GM23338 (cell line): ENCODE measurements around the gene TTLL3. TPM values are rescaled to one million over a fixed set of nuclear protein-coding genes. Genes with fewer than 3 reads are reported as not detected.
A peak's percentile ranks its signal among the peaks of the same experiment; 100 is the strongest.

ENCODE experiments used
- ATAC-seq: fragments of 200-7000 bp; cut with Tn5 transposase; 3 replicates; pipeline ENCODE4 v1.9.1; 2020
- DNase-seq: peaks from one replicate; pipeline ENCODE4 v3.0.0-alpha.2; 2015; ENCODE audit warnings: low spot score
- H2AFZ ChIP-seq: fragments of 200-600 bp; sonication (generic); 2 replicates; pipeline ENCODE4 v1.8.0; 2016; ENCODE audit warnings: antibody characterized with exemption, mild to moderate bottlenecking, moderate library complexity
- H3F3A ChIP-seq: fragments of 200-600 bp; sonication (generic); replicated peaks from 2 replicates; pipeline ENCODE4 v1.8.0; 2017; ENCODE audit warnings: antibody characterized with exemption, mixed run types, low read depth
- H3K27ac ChIP-seq: fragments of 200-600 bp; sonication (generic); 2 replicates; pipeline ENCODE4 v1.6.1; 2016; ENCODE audit warnings: low read depth
- H3K27me3 ChIP-seq: fragments of 200-600 bp; sonication (generic); 2 replicates; pipeline ENCODE4 v1.8.0; 2016; ENCODE audit warnings: mild to moderate bottlenecking, mixed run types, moderate library complexity; ENCODE audit not compliant: insufficient read depth
- H3K36me3 ChIP-seq: fragments of 200-600 bp; sonication (generic); 2 replicates; pipeline ENCODE4 v1.8.0; 2016; ENCODE audit warnings: mild to moderate bottlenecking; ENCODE audit not compliant: insufficient read depth
- H3K4me1 ChIP-seq: fragments of 200-600 bp; sonication (generic); 2 replicates; pipeline ENCODE4 v1.8.0; 2016; ENCODE audit warnings: mild to moderate bottlenecking, moderate library complexity; ENCODE audit not compliant: insufficient read depth
- H3K4me2 ChIP-seq: fragments of 200-600 bp; sonication (generic); 2 replicates; pipeline ENCODE4 v1.7.1; 2017; ENCODE audit warnings: mixed run types
- H3K4me3 ChIP-seq: fragments of 200-600 bp; sonication (generic); 2 replicates; pipeline ENCODE4 v1.6.1; 2016; ENCODE audit warnings: mixed run types
- H3K79me2 ChIP-seq: fragments of 200-600 bp; sonication (generic); replicated peaks from 2 replicates; pipeline ENCODE4 v1.8.0; 2017; ENCODE audit warnings: mild to moderate bottlenecking; ENCODE audit not compliant: insufficient read depth
- H3K9me2 ChIP-seq: fragments of 200-600 bp; sonication (generic); 2 replicates; pipeline ENCODE4 v1.8.0; 2017; ENCODE audit not compliant: insufficient read depth
- H4K20me1 ChIP-seq: fragments of 200-600 bp; sonication (generic); replicated peaks from 2 replicates; pipeline ENCODE4 v1.8.0; 2017; ENCODE audit warnings: mild to moderate bottlenecking; ENCODE audit not compliant: insufficient read depth
- H3K27ac Mint-ChIP-seq: 2 replicates; pipeline ENCODE4 v1.8.0; 2020; ENCODE audit warnings: inconsistent platforms, mild to moderate bottlenecking, moderate library complexity, mixed read lengths
- H3K27me3 Mint-ChIP-seq: 3 replicates; pipeline ENCODE4 v1.8.0; 2022; ENCODE audit warnings: low read depth, mild to moderate bottlenecking, moderate library complexity, mixed read lengths, inconsistent platforms; ENCODE audit not compliant: insufficient read depth, poor library complexity
- H3K36me3 Mint-ChIP-seq: 3 replicates; pipeline ENCODE4 v1.8.0; 2021; ENCODE audit warnings: low read depth, mild to moderate bottlenecking, inconsistent platforms, moderate library complexity, mixed read lengths
- H3K4me1 Mint-ChIP-seq: 3 replicates; pipeline ENCODE4 v1.8.0; 2020; ENCODE audit warnings: mild to moderate bottlenecking, inconsistent platforms, mixed read lengths
- H3K4me3 Mint-ChIP-seq: 3 replicates; pipeline ENCODE4 v1.8.0; 2021; ENCODE audit warnings: moderate library complexity, mild to moderate bottlenecking, inconsistent platforms, mixed read lengths
- H3K9me3 Mint-ChIP-seq: 3 replicates; pipeline ENCODE4 v1.8.0; 2020; ENCODE audit warnings: moderate library complexity, mild to moderate bottlenecking, inconsistent platforms, mixed read lengths
- CREB1 ChIP-seq: fragments of 250-450 bp; sonication (Bioruptor Pico); IDR thresholded peaks from 2 replicates; pipeline ENCODE4 v1.5.0; 2020; ENCODE audit warnings: low read depth, mild to moderate bottlenecking, moderate library complexity
- CTCF ChIP-seq, 2 experiments: fragments of 200-600 bp in 1 of 2; sonication (generic) in 1 of 2; conservative IDR thresholded peaks; 2 replicates each; pipeline versions ENCODE4 v1.5.1 to v1.6.1; 2016 to 2017; ENCODE audit warnings: antibody characterized with exemption in 2 of 2, low read depth in 2 of 2, mild to moderate bottlenecking in 2 of 2, moderate library complexity in 1 of 2
- EZH2 ChIP-seq: fragments of 200-600 bp; sonication (generic); IDR thresholded peaks from one replicate; pipeline ENCODE4 v1.8.0; 2017; ENCODE audit warnings: antibody characterized with exemption, mild to moderate bottlenecking, low read depth; ENCODE audit not compliant: unreplicated experiment
- EZH2phosphoT487 ChIP-seq: fragments of 200-600 bp; sonication (generic); IDR thresholded peaks from one replicate; pipeline ENCODE4 v1.8.1; 2018; ENCODE audit warnings: antibody characterized with exemption; ENCODE audit not compliant: unreplicated experiment
- JUNB ChIP-seq: IDR thresholded peaks from one replicate; pipeline ENCODE4 v1.6.1; 2016; ENCODE audit warnings: antibody characterized with exemption; ENCODE audit not compliant: unreplicated experiment
- NANOG ChIP-seq: IDR thresholded peaks from 2 replicates; pipeline ENCODE4 v1.6.1; 2016; ENCODE audit warnings: antibody characterized with exemption, borderline replicate concordance
- POLR2AphosphoS5 ChIP-seq: IDR thresholded peaks from 2 replicates; pipeline ENCODE4 v1.6.1; 2016; ENCODE audit warnings: antibody characterized with exemption, low read depth
- REST ChIP-seq: IDR thresholded peaks from one replicate; pipeline ENCODE4 v1.6.1; 2018; ENCODE audit warnings: antibody characterized with exemption; ENCODE audit not compliant: unreplicated experiment
- STAT1 ChIP-seq: IDR thresholded peaks from one replicate; pipeline ENCODE4 v1.6.1; 2016; ENCODE audit warnings: antibody characterized with exemption; ENCODE audit not compliant: unreplicated experiment
- ZNF114 ChIP-seq: fragments of 250-450 bp; sonication (Bioruptor Pico); IDR thresholded peaks from 2 replicates; pipeline ENCODE4 v1.5.0; 2020; ENCODE audit warnings: mild to moderate bottlenecking, moderate library complexity
- ZNF331 ChIP-seq: fragments of 250-450 bp; sonication (Bioruptor Pico); IDR thresholded peaks from 2 replicates; pipeline ENCODE4 v1.5.0; 2020; ENCODE audit warnings: low read depth, mild to moderate bottlenecking, moderate library complexity
- polyA plus RNA-seq: library from polyadenylated mRNA; unstranded; fragments of >200 nt; fragmentation: Nextera tagmentation; extraction: Ambion mirVana; gene quantifications from 2 replicates; pipeline ENCODE4 v1.2.1, GENCODE V29; 2016
- total RNA-seq: library from RNA; depleted of rRNA; stranded (reverse); fragments of >200 nt; shearing (Covaris generic); gene quantifications from 2 replicates; pipeline ENCODE4 v1.2.3, GENCODE V29; 2014
- TF ChIP-seq, protein P1 (sequence below): fragments of 250-450 bp; sonication (Bioruptor Pico); IDR thresholded peaks from 2 replicates; pipeline ENCODE4 v1.5.0; 2020; ENCODE audit warnings: mild to moderate bottlenecking, moderate library complexity
- TF ChIP-seq, protein P2 (sequence below): IDR thresholded peaks from 2 replicates; pipeline ENCODE4 v1.6.1; 2016; ENCODE audit warnings: antibody characterized with exemption

Gene TTLL3
- total and polyA plus RNA-seq, 2 experiments from 2014 or later = 3.7 to 5.3 TPM

- peak within 1 kb of the TSS; percentile 69 for H3K4me3 Mint-ChIP-seq
- H3K27ac ChIP-seq = no peak within 1 kb of the TSS
- TF ChIP-seq, protein P1, sequence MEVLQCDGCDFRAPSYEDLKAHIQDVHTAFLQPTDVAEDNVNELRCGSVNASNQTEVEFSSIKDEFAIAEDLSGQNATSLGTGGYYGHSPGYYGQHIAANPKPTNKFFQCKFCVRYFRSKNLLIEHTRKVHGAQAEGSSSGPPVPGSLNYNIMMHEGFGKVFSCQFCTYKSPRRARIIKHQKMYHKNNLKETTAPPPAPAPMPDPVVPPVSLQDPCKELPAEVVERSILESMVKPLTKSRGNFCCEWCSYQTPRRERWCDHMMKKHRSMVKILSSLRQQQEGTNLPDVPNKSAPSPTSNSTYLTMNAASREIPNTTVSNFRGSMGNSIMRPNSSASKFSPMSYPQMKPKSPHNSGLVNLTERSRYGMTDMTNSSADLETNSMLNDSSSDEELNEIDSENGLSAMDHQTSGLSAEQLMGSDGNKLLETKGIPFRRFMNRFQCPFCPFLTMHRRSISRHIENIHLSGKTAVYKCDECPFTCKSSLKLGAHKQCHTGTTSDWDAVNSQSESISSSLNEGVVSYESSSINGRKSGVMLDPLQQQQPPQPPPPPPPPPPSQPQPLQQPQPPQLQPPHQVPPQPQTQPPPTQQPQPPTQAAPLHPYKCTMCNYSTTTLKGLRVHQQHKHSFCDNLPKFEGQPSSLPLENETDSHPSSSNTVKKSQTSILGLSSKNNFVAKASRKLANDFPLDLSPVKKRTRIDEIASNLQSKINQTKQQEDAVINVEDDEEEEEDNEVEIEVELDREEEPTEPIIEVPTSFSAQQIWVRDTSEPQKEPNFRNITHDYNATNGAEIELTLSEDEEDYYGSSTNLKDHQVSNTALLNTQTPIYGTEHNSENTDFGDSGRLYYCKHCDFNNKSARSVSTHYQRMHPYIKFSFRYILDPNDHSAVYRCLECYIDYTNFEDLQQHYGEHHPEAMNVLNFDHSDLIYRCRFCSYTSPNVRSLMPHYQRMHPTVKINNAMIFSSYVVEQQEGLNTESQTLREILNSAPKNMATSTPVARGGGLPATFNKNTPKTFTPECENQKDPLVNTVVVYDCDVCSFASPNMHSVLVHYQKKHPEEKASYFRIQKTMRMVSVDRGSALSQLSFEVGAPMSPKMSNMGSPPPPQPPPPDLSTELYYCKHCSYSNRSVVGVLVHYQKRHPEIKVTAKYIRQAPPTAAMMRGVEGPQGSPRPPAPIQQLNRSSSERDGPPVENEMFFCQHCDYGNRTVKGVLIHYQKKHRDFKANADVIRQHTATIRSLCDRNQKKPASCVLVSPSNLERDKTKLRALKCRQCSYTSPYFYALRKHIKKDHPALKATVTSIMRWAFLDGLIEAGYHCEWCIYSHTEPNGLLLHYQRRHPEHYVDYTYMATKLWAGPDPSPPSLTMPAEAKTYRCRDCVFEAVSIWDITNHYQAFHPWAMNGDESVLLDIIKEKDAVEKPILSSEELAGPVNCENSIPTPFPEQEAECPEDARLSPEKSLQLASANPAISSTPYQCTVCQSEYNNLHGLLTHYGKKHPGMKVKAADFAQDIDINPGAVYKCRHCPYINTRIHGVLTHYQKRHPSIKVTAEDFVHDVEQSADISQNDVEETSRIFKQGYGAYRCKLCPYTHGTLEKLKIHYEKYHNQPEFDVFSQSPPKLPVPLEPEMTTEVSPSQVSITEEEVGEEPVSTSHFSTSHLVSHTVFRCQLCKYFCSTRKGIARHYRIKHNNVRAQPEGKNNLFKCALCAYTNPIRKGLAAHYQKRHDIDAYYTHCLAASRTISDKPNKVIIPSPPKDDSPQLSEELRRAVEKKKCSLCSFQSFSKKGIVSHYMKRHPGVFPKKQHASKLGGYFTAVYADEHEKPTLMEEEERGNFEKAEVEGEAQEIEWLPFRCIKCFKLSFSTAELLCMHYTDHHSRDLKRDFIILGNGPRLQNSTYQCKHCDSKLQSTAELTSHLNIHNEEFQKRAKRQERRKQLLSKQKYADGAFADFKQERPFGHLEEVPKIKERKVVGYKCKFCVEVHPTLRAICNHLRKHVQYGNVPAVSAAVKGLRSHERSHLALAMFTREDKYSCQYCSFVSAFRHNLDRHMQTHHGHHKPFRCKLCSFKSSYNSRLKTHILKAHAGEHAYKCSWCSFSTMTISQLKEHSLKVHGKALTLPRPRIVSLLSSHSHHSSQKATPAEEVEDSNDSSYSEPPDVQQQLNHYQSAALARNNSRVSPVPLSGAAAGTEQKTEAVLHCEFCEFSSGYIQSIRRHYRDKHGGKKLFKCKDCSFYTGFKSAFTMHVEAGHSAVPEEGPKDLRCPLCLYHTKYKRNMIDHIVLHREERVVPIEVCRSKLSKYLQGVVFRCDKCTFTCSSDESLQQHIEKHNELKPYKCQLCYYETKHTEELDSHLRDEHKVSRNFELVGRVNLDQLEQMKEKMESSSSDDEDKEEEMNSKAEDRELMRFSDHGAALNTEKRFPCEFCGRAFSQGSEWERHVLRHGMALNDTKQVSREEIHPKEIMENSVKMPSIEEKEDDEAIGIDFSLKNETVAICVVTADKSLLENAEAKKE (CRISPR knock-in tag) = no peak
- TF ChIP-seq CREB1 (CRISPR knock-in tag) (peak; percentile 53; the same call in 1 of the 2 replicates), JUNB (no peak), CTCF (conservative IDR thresholded peaks at IDR 0.05; ENCODE audit: low read depth in 2 of 2) (no peak), STAT1 (no peak), ZNF331 (peak; percentile 89), POLR2AphosphoS5 (peak; percentile 43; the same call in 1 of the 2 replicates), REST (no peak), ZNF114 (CRISPR knock-in tag) (no peak), EZH2phosphoT487 (no peak), EZH2 (no peak), NANOG (no peak)
- TF ChIP-seq, protein P2, sequence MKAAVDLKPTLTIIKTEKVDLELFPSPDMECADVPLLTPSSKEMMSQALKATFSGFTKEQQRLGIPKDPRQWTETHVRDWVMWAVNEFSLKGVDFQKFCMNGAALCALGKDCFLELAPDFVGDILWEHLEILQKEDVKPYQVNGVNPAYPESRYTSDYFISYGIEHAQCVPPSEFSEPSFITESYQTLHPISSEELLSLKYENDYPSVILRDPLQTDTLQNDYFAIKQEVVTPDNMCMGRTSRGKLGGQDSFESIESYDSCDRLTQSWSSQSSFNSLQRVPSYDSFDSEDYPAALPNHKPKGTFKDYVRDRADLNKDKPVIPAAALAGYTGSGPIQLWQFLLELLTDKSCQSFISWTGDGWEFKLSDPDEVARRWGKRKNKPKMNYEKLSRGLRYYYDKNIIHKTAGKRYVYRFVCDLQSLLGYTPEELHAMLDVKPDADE = no peak
- H3K27ac Mint-ChIP-seq = no peak within 1 kb of the TSS
- no peaks in the 10 kb centered on the region for H3K79me2 ChIP-seq
- peak within 1 kb of the TSS; percentile 93 for H2AFZ ChIP-seq
- H3F3A ChIP-seq = no peaks in the 10 kb centered on the region
- DNase-seq (peak; percentile 86), ATAC-seq (peak; percentile 94)
- peaks cover 62% of the 10 kb centered on the region for H3K27me3 ChIP-seq
- peak within 1 kb of the TSS; percentile 68 for H3K4me3 ChIP-seq
- H3K4me1 Mint-ChIP-seq = peaks cover 18% of the 10 kb centered on the region
- peaks cover 42% of the 10 kb centered on the region for H3K27me3 Mint-ChIP-seq
- no peaks in the 10 kb centered on the region for H3K4me1 ChIP-seq
- no peaks in the 10 kb centered on the region for H3K9me2 ChIP-seq
- H3K36me3 Mint-ChIP-seq = no peaks in the 10 kb centered on the region
- peak within 1 kb of the TSS; percentile 85 for H3K4me2 ChIP-seq
- no peaks in the 10 kb centered on the region for H3K9me3 Mint-ChIP-seq
- H4K20me1 ChIP-seq = no peaks in the 10 kb centered on the region
- no peaks in the 10 kb centered on the region for H3K36me3 ChIP-seq
Observed at GRCh38 chr3:9769426-9770275, 40.4 kb upstream of the TTLL3 start, which contains the start of gene CAMK1. CAMK1 (minus strand) TSS chr3:9769947; CDS start chr3:9767749, 2,198 bp downstream.
